GM21381 (cell line): ENCODE data around the gene CFAP61.
"Not testable (repeated sequence)": the region's sequence is repeated elsewhere in the genome, so short reads cannot be mapped to it uniquely, and the experiment has no call there.

Source experiments
- ATAC-seq: cut with Tn5 transposase; IDR thresholded peaks from one replicate; pipeline ENCODE4 v1.9.1; 2021; ENCODE audit warnings: mild to moderate bottlenecking, moderate library complexity; ENCODE audit not compliant: unreplicated experiment

The CFAP61 gene

GRCh38 chr20:20226554-20226953 lies 174.2 kb downstream of the CFAP61 start:
- ATAC-seq: no peak

GRCh38 chr20:20227013-20227571 lies 174.8 kb downstream of the CFAP61 start:
- no peak for ATAC-seq

- no peak for ATAC-seq
Measured at GRCh38 chr20:20228351-20228750, 176.0 kb downstream of the CFAP61 start.

- no peak for ATAC-seq
Measured at GRCh38 chr20:20229595-20229994, 177.3 kb downstream of the CFAP61 start.

- ATAC-seq: no peak
Measured at GRCh38 chr20:20230741-20231140, 178.4 kb downstream of the CFAP61 start.

GRCh38 chr20:20231528-20232298 lies 179.4 kb downstream of the CFAP61 start:
- no peak for ATAC-seq

GRCh38 chr20:20233041-20233514 lies 180.7 kb downstream of the CFAP61 start:
- ATAC-seq: no peak

- no peak for ATAC-seq
Measured at GRCh38 chr20:20235681-20236080, 183.3 kb downstream of the CFAP61 start.

GRCh38 chr20:20237093-20237959 lies 185.0 kb downstream of the CFAP61 start:
- peak; percentile 77 for ATAC-seq

GRCh38 chr20:20241976-20242375 lies 189.6 kb downstream of the CFAP61 start:
- ATAC-seq: no peak

- not testable (repeated sequence) for ATAC-seq
Measured at GRCh38 chr20:20244384-20244783, 192.1 kb downstream of the CFAP61 start.

GRCh38 chr20:20246996-20247633 lies 194.8 kb downstream of the CFAP61 start:
- no peak for ATAC-seq

GRCh38 chr20:20248620-20249200 lies 196.4 kb downstream of the CFAP61 start:
- ATAC-seq: no peak

GRCh38 chr20:20251317-20251716 lies 199.0 kb downstream of the CFAP61 start:
- no peak for ATAC-seq

GRCh38 chr20:20251836-20252235 lies 199.5 kb downstream of the CFAP61 start:
- ATAC-seq: no peak

- no peak for ATAC-seq
Measured at GRCh38 chr20:20253039-20253743, 200.9 kb downstream of the CFAP61 start.

- no peak for ATAC-seq
Measured at GRCh38 chr20:20253744-20254330, 201.5 kb downstream of the CFAP61 start.

GRCh38 chr20:20255099-20255498 lies 202.8 kb downstream of the CFAP61 start:
- no peak for ATAC-seq

GRCh38 chr20:20259533-20259932 lies 207.2 kb downstream of the CFAP61 start:
- no peak for ATAC-seq

GRCh38 chr20:20261159-20261558 lies 208.8 kb downstream of the CFAP61 start:
- ATAC-seq: no peak
